ENCODE measurements around the gene PHF8.

PHF8 gene

DNA sequence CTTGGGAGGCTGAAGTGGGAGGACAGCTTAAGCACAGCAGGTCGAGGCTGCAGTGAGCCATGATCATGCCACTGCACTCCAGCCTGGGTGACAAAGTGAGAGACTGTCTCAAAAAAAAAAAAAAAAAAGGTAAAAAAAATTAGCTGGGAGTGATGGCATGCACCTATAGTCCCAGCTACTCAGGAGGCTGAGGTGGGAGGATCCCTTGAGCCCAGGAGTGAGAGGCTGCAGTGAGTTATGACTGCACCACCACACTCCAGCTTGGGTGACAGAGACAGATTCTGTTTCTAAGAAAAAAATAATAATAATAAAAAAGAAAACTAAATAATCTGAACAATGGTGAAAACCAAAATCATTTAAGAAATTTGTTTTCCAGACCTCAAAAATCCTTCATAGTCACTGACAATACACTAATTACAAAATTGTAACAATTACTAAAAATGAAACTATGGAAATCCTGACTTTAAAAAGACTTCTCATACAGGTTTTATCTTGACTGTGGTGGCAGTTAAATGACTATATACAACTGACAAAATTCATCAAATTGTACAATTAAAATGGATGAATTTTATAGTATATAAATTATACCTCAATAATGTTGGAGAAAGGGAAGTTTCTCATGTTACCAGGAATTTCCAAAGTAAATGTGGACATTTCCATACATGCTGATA is 31.3 kb downstream of the PHF8 start:
- DNase-seq, result no peak

GRCh38 chrX:54007682-54008081 is 36.6 kb downstream of the PHF8 start:
- no peak for DNase-seq

- no peak for DNase-seq
Measured at GRCh38 chrX:53997724-53998123, 46.5 kb downstream of the PHF8 start.

DNA sequence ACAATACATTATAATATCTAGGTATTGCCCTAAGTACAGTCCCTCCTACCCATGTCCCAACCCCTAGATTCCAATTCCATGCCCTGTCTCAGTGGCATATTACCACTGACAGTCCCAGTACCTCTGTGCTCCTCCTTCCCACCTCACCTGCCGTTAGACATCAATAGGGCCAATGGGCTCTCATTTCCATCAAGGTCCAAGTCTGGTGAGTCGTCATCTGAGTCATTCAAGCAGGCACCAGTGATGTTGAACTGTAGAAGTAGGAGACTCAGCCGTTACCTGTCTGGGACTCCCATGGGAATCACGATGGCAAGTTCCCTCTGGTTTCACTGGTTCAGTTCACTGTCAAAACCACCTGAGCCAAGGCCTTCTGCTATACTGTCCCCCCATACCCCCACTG is 51.7 kb downstream of the PHF8 start:
- no peak for DNase-seq

GRCh38 chrX:53990171-53990570 is 54.1 kb downstream of the PHF8 start:
- no peak for DNase-seq

GRCh38 chrX:53984895-53985294 is 59.4 kb downstream of the PHF8 start:
- DNase-seq, result no peak

DNA sequence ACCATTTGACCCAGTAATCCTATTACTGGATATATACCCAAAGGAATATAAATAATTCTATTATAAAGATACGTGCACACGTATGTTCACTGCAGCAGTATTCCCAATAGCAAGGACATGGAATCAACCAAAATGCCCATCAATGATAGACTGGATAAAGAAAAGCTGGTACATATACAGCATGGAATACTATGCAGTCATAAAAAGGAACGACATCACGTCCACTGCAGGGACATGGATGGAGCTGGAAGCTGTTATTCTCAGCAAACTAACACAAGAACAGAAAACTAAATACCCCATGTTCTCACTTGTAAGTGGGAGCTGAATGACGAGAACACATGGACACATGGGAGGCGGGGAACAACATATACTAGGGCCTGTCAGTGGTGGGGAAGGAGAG is 69.7 kb downstream of the PHF8 start:
- no peak for DNase-seq

GRCh38 chrX:53969540-53969939 is 74.7 kb downstream of the PHF8 start:
- DNase-seq, result no peak

GRCh38 chrX:53950130-53950733 is 94.0 kb downstream of the PHF8 start:
- DNase-seq, result no peak

DNA sequence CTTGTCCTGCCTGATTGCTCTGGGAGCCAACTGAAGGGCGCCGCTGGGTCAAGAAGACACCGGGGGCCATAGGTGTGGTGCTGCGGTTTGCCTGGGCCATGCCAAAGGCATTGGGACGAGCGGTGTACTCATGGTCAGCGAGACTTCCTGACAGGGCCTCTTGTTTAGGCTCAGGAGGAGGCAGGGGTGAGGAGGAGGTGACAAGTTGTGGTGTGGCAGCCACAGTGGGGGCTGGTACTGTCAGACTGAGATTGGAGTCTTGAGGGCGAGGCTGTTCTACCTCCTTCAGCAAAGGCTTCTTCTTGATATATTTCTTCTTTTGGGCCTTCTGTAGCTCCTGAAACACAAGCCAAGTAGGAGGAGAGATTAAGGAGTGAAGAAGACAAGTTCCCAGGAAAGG is 104.1 kb downstream of the PHF8 start:
- DNase-seq, result no peak

- no peak for DNase-seq
Measured at GRCh38 chrX:53939127-53939526, 105.1 kb downstream of the PHF8 start.

DNA sequence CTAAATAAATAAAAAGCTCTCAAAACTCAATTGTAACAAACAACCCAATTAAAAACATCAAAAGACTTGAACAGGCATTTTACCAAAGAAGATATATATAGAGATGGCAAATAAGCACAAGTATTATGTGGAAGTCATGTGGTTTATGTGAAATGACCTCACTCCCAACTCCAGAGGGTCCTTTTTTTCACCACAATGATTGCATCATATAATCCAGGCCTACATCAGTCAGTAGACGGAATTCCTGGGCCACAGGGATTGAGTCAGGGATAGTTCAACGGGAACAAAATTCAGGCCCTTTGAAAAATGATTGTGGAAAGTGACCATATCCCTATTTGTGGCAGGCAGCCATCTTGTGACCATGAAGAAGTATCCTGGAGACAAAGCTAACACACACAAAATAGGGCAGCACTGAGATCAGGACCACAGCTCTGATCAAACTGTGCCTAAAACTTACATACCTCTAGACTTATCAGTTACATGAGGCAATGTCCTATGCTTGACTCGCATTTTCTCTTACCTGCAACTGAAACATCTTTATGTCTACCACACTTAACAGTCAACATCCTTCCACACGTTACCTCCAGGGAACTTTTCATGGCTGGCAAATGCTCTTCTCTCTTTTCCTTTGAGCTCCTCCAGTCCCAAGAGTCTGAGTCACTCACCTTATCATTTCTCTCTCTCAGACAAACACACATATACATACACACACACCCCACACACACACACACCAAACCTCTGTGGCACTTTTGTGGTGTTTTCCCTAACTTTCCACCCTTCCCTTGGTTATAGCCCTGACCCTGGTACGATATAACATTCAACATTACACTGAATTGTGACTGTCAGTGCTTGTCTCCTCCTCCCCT is 113.5 kb downstream of the PHF8 start:
- DNase-seq, result no peak

- DNase-seq, result no peak
Measured at GRCh38 chrX:53926030-53926429, 118.2 kb downstream of the PHF8 start.

DNA sequence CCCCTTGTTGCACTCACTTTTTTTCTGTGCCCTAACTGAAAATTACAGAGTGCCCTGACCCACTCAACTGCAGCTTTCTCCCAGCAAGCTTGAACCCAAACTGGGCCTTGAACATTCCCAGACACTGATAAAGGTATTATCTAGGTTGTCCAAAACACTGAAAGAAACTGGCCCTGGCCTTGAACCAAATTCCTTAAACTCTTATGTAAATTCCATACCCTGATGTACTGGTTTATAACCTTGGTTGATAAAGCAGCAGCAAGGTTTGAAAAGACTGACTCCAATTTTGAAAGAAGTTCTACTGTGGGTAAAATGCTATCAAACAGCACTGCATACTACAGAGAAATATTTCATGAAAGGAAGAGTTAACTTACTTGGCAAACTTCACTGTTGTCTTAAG is 125.6 kb downstream of the PHF8 start:
- no peak for DNase-seq

GRCh38 chrX:53900623-53901022 is 143.7 kb downstream of the PHF8 start:
- no peak for DNase-seq

GRCh38 chrX:53895270-53895669 is 149.0 kb downstream of the PHF8 start:
- no peak for DNase-seq

Measured in NCI-H345 (cell line).